ENCODE data around the gene PTH2R.

DNA sequence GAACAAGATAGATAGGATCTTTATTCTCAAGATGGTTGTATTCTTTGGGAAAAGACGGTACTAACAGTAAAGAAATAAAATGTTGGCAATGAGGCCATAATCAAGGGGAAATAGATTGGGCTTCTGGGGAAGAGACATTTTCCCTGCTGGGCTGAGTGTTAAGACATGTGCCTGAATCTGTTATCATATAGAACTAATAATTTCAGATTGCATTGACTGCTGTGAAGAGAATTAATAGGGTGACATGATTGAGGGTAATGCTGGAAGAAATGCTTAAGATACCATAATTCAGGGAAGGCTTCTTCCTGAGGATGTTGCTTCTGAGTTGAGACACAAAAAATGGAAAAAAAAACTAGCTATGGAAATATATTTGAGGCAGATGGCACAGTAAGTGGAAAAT is 105.0 kb downstream of the PTH2R start:
- TF ChIP-seq CTCF (IDR thresholded peaks at IDR 0.05; ENCODE audit: insufficient read depth, low read length) (no peak), POLR2AphosphoS5 (IDR thresholded peaks at IDR 0.05; ENCODE audit: low read depth) (no peak), SPI1 (IDR thresholded peaks at IDR 0.05; ENCODE audit: borderline replicate concordance, low read depth) (no peak)
